ENCODE measurements around the gene EIF4E. TPM values are rescaled to one million over a fixed set of nuclear protein-coding genes. Genes with fewer than 3 reads are reported as not detected.

Gene EIF4E
- total RNA-seq, 1 experiment from 2014 or later: 179 TPM

GRCh38 chr4:98905839-98906238, 23.1 kb downstream of the EIF4E start:
- no peak for DNase-seq (ENCODE audit: low spot score)
- CTCF ChIA-PET: no interaction called here
- Histone ChIP-seq H3K27ac (ENCODE audit: low read depth, low read length, poor library complexity, severe bottlenecking) (no peak overlapping the region), H3K9me3 (ENCODE audit: low read depth, low read length, poor library complexity, severe bottlenecking) (no peaks in the 10 kb centered on the region), H3K4me1 (ENCODE audit: insufficient read depth, low read length, poor library complexity, severe bottlenecking) (peaks cover 25% of the 10 kb centered on the region), H3K27me3 (replicated peaks; ENCODE audit: insufficient read depth, low read depth, low read length, poor library complexity) (no peaks in the 10 kb centered on the region), H3K4me3 (ENCODE audit: low read depth, low read length, poor library complexity, severe bottlenecking) (no peak overlapping the region), H3K36me3 (ENCODE audit: insufficient read depth, low read length, poor library complexity, severe bottlenecking) (peaks cover 9% of the 10 kb centered on the region)
- no TSS peak for BruUV-seq (replicated peaks)
- POLR2A ChIA-PET (ENCODE audit: low non-redundant PET): no interaction called here
- TF ChIP-seq, protein P1, sequence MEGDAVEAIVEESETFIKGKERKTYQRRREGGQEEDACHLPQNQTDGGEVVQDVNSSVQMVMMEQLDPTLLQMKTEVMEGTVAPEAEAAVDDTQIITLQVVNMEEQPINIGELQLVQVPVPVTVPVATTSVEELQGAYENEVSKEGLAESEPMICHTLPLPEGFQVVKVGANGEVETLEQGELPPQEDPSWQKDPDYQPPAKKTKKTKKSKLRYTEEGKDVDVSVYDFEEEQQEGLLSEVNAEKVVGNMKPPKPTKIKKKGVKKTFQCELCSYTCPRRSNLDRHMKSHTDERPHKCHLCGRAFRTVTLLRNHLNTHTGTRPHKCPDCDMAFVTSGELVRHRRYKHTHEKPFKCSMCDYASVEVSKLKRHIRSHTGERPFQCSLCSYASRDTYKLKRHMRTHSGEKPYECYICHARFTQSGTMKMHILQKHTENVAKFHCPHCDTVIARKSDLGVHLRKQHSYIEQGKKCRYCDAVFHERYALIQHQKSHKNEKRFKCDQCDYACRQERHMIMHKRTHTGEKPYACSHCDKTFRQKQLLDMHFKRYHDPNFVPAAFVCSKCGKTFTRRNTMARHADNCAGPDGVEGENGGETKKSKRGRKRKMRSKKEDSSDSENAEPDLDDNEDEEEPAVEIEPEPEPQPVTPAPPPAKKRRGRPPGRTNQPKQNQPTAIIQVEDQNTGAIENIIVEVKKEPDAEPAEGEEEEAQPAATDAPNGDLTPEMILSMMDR (conservative IDR thresholded peaks at IDR 0.05; ENCODE audit: low read depth, low read length): no peak
- TF ChIP-seq EZH2 (IDR thresholded peaks at IDR 0.05; ENCODE audit: borderline replicate concordance, low read depth, low read length, poor library complexity, severe bottlenecking): no peak
- intact Hi-C loops (cut with micrococcal nuclease; ENCODE audit: unreplicated experiment): no loop called here

DNA sequence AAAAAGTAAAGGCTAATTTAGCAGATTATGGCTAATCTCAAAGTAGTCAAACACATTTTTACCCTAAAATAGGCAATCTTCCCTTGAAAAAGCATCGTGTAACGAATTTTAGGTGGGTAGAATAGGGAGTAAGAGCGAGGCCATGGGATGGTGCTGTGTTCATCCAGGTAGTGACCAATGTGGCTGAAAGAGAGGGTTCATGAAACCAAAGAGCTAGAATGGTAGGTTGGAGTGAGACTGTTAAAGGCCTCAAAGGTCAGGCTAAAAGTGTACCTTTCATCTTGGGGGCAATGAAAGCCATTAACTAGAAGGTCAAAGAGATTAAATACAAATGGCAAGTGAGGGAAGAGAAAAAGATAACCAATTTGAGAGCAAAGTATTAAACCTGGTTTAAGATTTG, 23.6 kb downstream of the EIF4E start:
- Histone ChIP-seq H3K4me1 (ENCODE audit: insufficient read depth, low read length, poor library complexity, severe bottlenecking) (peaks cover 25% of the 10 kb centered on the region), H3K36me3 (ENCODE audit: insufficient read depth, low read length, poor library complexity, severe bottlenecking) (peaks cover 12% of the 10 kb centered on the region), H3K27ac (ENCODE audit: low read depth, low read length, poor library complexity, severe bottlenecking) (no peak overlapping the region), H3K27me3 (replicated peaks; ENCODE audit: insufficient read depth, low read depth, low read length, poor library complexity) (no peaks in the 10 kb centered on the region), H3K9me3 (ENCODE audit: low read depth, low read length, poor library complexity, severe bottlenecking) (no peaks in the 10 kb centered on the region), H3K4me3 (ENCODE audit: low read depth, low read length, poor library complexity, severe bottlenecking) (no peak overlapping the region)
- POLR2A ChIA-PET (ENCODE audit: low non-redundant PET): no interaction called here
- BruUV-seq (replicated peaks): no TSS peak
- TF ChIP-seq EZH2 (IDR thresholded peaks at IDR 0.05; ENCODE audit: borderline replicate concordance, low read depth, low read length, poor library complexity, severe bottlenecking): no peak
- TF ChIP-seq, protein P1 (conservative IDR thresholded peaks at IDR 0.05; ENCODE audit: low read depth, low read length): no peak
- intact Hi-C loops (cut with micrococcal nuclease; ENCODE audit: unreplicated experiment): no loop called here
- CTCF ChIA-PET: no interaction called here
- DNase-seq (ENCODE audit: low spot score): no peak

DNA sequence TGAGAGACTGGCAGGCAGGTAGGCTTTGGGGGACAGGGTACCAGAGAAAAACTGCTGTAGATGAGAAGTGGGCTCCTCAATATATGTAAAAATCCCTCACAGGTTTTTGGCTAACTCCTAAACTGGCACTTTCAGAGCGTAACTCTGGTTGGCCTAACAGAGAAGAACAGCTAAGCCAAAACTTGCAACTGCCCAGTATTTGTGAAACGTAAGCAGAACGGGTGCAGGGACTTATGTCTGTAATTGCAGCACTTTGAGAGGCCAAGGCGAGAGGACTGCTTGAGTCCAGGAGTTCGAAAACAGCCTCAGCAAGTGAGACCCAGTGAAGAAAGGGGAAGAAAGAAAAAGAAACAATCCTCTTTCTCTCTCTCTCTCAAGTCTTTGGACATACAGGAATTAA, 25.0 kb downstream of the EIF4E start:
- POLR2A ChIA-PET (ENCODE audit: low non-redundant PET): no interaction called here
- CTCF ChIA-PET: no interaction called here
- no TSS peak for BruUV-seq (replicated peaks)

More for the DNA sequence above, 25.0 kb downstream of the EIF4E start:
- H3K4me3 ChIP-seq (ENCODE audit: low read depth, low read length, poor library complexity, severe bottlenecking): no peak overlapping the region
- no peak overlapping the region for H3K27ac ChIP-seq (ENCODE audit: low read depth, low read length, poor library complexity, severe bottlenecking)
- peaks cover 12% of the 10 kb centered on the region for H3K4me1 ChIP-seq (ENCODE audit: insufficient read depth, low read length, poor library complexity, severe bottlenecking)
- peaks cover 23% of the 10 kb centered on the region for H3K36me3 ChIP-seq (ENCODE audit: insufficient read depth, low read length, poor library complexity, severe bottlenecking)
- no peak for DNase-seq (ENCODE audit: low spot score)
- TF ChIP-seq, protein P1 (conservative IDR thresholded peaks at IDR 0.05; ENCODE audit: low read depth, low read length): no peak
- TF ChIP-seq EZH2 (IDR thresholded peaks at IDR 0.05; ENCODE audit: borderline replicate concordance, low read depth, low read length, poor library complexity, severe bottlenecking): no peak
- intact Hi-C loops (cut with micrococcal nuclease; ENCODE audit: unreplicated experiment): no loop called here
- H3K9me3 ChIP-seq (ENCODE audit: low read depth, low read length, poor library complexity, severe bottlenecking): no peaks in the 10 kb centered on the region
- H3K27me3 ChIP-seq (replicated peaks; ENCODE audit: insufficient read depth, low read depth, low read length, poor library complexity): no peaks in the 10 kb centered on the region
